WTC11 (cell line): ENCODE measurements around the gene BRME1. TPM values are rescaled to one million over a fixed set of nuclear protein-coding genes. Genes with fewer than 3 reads are reported as not detected.

Experiments
- ATAC-seq: fragments of 200-7000 bp; cut with Tn5 transposase; 2 replicates; pipeline ENCODE4 v1.10.0; 2021; ENCODE audit warnings: mild to moderate bottlenecking, moderate library complexity
- CTCF ChIA-PET: fragments of 300-600 bp; sonication (Branson Sonifier 250); formaldehyde crosslinking; loops from one replicate; lab custom pipeline; 2021; ENCODE audit warnings: antibody characterized with exemption; lab: Charles Lee
- POLR2A ChIA-PET: fragments of 350-600 bp; sonication (Branson Sonifier 250); formaldehyde crosslinking; loops from one replicate; lab custom pipeline; 2021; ENCODE audit warnings: antibody characterized with exemption; lab: Charles Lee
- DNase-seq: peaks from one replicate; pipeline ENCODE4 v3.0.0; 2021; ENCODE audit warnings: low spot score
- H3K27ac Mint-ChIP-seq: 2 replicates; pipeline ENCODE4 v1.8.0; 2021; ENCODE audit warnings: mixed read lengths
- H3K27me3 Mint-ChIP-seq: 2 replicates; pipeline ENCODE4 v1.8.0; 2021; ENCODE audit warnings: low read depth, mild to moderate bottlenecking, moderate library complexity, mixed read lengths
- H3K36me3 Mint-ChIP-seq: 2 replicates; pipeline ENCODE4 v1.8.0; 2021; ENCODE audit warnings: mixed read lengths
- H3K4me1 Mint-ChIP-seq: 2 replicates; pipeline ENCODE4 v1.8.0; 2022; ENCODE audit warnings: mixed read lengths
- H3K4me3 Mint-ChIP-seq: 2 replicates; pipeline ENCODE4 v1.8.0; 2021; ENCODE audit warnings: mild to moderate bottlenecking, moderate library complexity, mixed read lengths
- H3K9me3 Mint-ChIP-seq: 2 replicates; pipeline ENCODE4 v1.8.0; 2021; ENCODE audit warnings: mixed read lengths
- ATF1 ChIP-seq: sonication (generic); formaldehyde crosslinking; IDR thresholded peaks from 2 replicates; pipeline ENCODE4 v1.8.1; 2023; ENCODE audit warnings: mild to moderate bottlenecking, moderate library complexity, missing genetic modification reagents
- ATF2 ChIP-seq: sonication (generic); formaldehyde crosslinking; IDR thresholded peaks from 2 replicates; pipeline ENCODE4 v1.8.1; 2022; ENCODE audit warnings: low read depth, missing genetic modification reagents, borderline replicate concordance
- CREM ChIP-seq: sonication (generic); formaldehyde crosslinking; IDR thresholded peaks from 2 replicates; pipeline ENCODE4 v1.8.1; 2022; ENCODE audit warnings: mild to moderate bottlenecking, missing genetic modification reagents, moderate library complexity
- E2F4 ChIP-seq: sonication (generic); formaldehyde crosslinking; IDR thresholded peaks from 2 replicates; pipeline ENCODE4 v1.8.1; 2022; ENCODE audit warnings: low read depth, mild to moderate bottlenecking, moderate library complexity, missing genetic modification reagents, borderline replicate concordance
- ELF4 ChIP-seq: sonication (generic); formaldehyde crosslinking; IDR thresholded peaks from 2 replicates; pipeline ENCODE4 v1.8.1; 2022; ENCODE audit warnings: low read depth, mild to moderate bottlenecking, moderate library complexity, missing genetic modification reagents
- EMX1 ChIP-seq: fragments of 250-450 bp; sonication (Bioruptor Pico); IDR thresholded peaks from 2 replicates; pipeline ENCODE4 v1.8.0; 2021; ENCODE audit warnings: mild to moderate bottlenecking
- GABPB1 ChIP-seq: sonication (generic); formaldehyde crosslinking; IDR thresholded peaks from 2 replicates; pipeline ENCODE4 v1.8.1; 2023; ENCODE audit warnings: mild to moderate bottlenecking, missing genetic modification reagents
- GRHL2 ChIP-seq: fragments of 250-450 bp; sonication (Bioruptor Pico); IDR thresholded peaks from 2 replicates; pipeline ENCODE4 v1.8.0; 2022; ENCODE audit warnings: mild to moderate bottlenecking, moderate library complexity; ENCODE audit not compliant: insufficient replicate concordance, severe bottlenecking
- NFYB ChIP-seq: sonication (generic); formaldehyde crosslinking; conservative IDR thresholded peaks from 2 replicates; pipeline ENCODE4 v1.8.0; 2022; ENCODE audit warnings: low read depth, missing genetic modification reagents
- PRRX2 ChIP-seq: fragments of 250-450 bp; sonication (Bioruptor Pico); IDR thresholded peaks from 2 replicates; pipeline ENCODE4 v1.8.0; 2021; ENCODE audit warnings: mild to moderate bottlenecking
- RELA ChIP-seq: sonication (generic); formaldehyde crosslinking; IDR thresholded peaks from 2 replicates; pipeline ENCODE4 v1.8.1; 2022; ENCODE audit warnings: missing genetic modification reagents, mild to moderate bottlenecking, borderline replicate concordance
- SOX15 ChIP-seq: fragments of 250-450 bp; sonication (Bioruptor Pico); IDR thresholded peaks from 2 replicates; pipeline ENCODE4 v1.9.0; 2021; ENCODE audit warnings: mild to moderate bottlenecking
- TCF7 ChIP-seq: sonication (generic); formaldehyde crosslinking; IDR thresholded peaks from 2 replicates; pipeline ENCODE4 v1.8.0; 2022; ENCODE audit warnings: mild to moderate bottlenecking, low read depth, missing genetic modification reagents, moderate library complexity
- TP53 ChIP-seq: sonication (generic); formaldehyde crosslinking; IDR thresholded peaks from 2 replicates; pipeline ENCODE4 v1.8.1; 2023; ENCODE audit warnings: mild to moderate bottlenecking, missing genetic modification reagents
- ZBTB43 ChIP-seq: sonication (generic); formaldehyde crosslinking; IDR thresholded peaks from 2 replicates; pipeline ENCODE4 v1.8.1; 2023; ENCODE audit warnings: mild to moderate bottlenecking, missing genetic modification reagents
- ZNF138 ChIP-seq: sonication (generic); formaldehyde crosslinking; conservative IDR thresholded peaks from 2 replicates; pipeline ENCODE4 v1.8.1; 2022; ENCODE audit warnings: mild to moderate bottlenecking, moderate library complexity, missing genetic modification reagents
- ZNF671 ChIP-seq: fragments of 250-450 bp; sonication (Bioruptor Pico); IDR thresholded peaks from 2 replicates; pipeline ENCODE4 v1.8.0; 2021; ENCODE audit warnings: mild to moderate bottlenecking
- ZSCAN18 ChIP-seq: fragments of 250-450 bp; sonication (Bioruptor Pico); IDR thresholded peaks from 2 replicates; pipeline ENCODE4 v2.1.2; 2022; ENCODE audit warnings: mild to moderate bottlenecking, moderate library complexity
- total RNA-seq: library from RNA; stranded (reverse); gene quantifications from 3 replicates; pipeline ENCODE4 v1.2.3, GENCODE V29; 2021

The BRME1 gene
- total RNA-seq, 1 experiment from 2014 or later: 5.0 TPM

GRCh38 chr19:13841962-13842290 is 64.0 kb downstream of the BRME1 start (continued):
- TF ChIP-seq E2F4 (CRISPR knock-in tag): no peak
- TF ChIP-seq ZNF671 (CRISPR knock-in tag): no peak
- TF ChIP-seq, all 79 proteins: peak for 0

GRCh38 chr19:13841086-13841961 is 64.6 kb downstream of the BRME1 start:
- Mint-ChIP-seq H3K36me3 (no peaks in the 10 kb centered on the region), H3K27me3 (no peaks in the 10 kb centered on the region), H3K27ac (no peak overlapping the region), H3K4me1 (peaks cover 36% of the 10 kb centered on the region), H3K4me3 (peak overlapping the region; percentile 73), H3K9me3 (no peaks in the 10 kb centered on the region)
- TF ChIP-seq ZBTB43 (CRISPR knock-in tag): no peak
- no peak for TF ChIP-seq EMX1 (CRISPR knock-in tag)
- no peak for TF ChIP-seq ZNF138 (CRISPR knock-in tag)
- no peak for TF ChIP-seq ZSCAN18 (CRISPR knock-in tag)
- no peak for TF ChIP-seq GABPB1 (CRISPR knock-in tag)
- TF ChIP-seq CREM (CRISPR knock-in tag): no peak
- TF ChIP-seq RELA (CRISPR knock-in tag): no peak
- no peak for TF ChIP-seq TCF7
- no peak for TF ChIP-seq PRRX2 (CRISPR knock-in tag)
- no peak for TF ChIP-seq ATF2
- no peak for TF ChIP-seq TP53
- no peak for TF ChIP-seq ELF4 (CRISPR knock-in tag)
- no peak for TF ChIP-seq SOX15 (CRISPR knock-in tag)
- no peak for TF ChIP-seq GRHL2 (CRISPR knock-in tag)
- TF ChIP-seq NFYB (CRISPR knock-in tag): no peak
- no peak for TF ChIP-seq ATF1 (CRISPR knock-in tag)
- ChIA-PET POLR2A (interaction anchor here (0.8 kb wide), 1 partner anchor 16 kb away, joined by 3 read pairs; no protein-coding TSS in a partner anchor), CTCF (interaction anchor here (0.6 to 2.1 kb wide), 3 partner anchors 21 to 144 kb away, joined by 3 to 8 read pairs (median 7); no protein-coding TSS in a partner anchor)
- ATAC-seq: no peak
- no peak for DNase-seq
